ENCODE results near the gene MEGF8.

- TF ChIP-seq GATA2 (IDR thresholded peaks at IDR 0.05; ENCODE audit: low read depth, low read length) (no peak), GATA3 (IDR thresholded peaks at IDR 0.05; ENCODE audit: low read depth, low read length) (no peak)
Measured at GRCh38 chr19:42396381-42397262, 71.2 kb downstream of the MEGF8 start.

Data from SH-SY5Y (cell line).